ENCODE results near the gene NOXA1. TPM values are rescaled to one million over a fixed set of nuclear protein-coding genes. Genes with fewer than 3 reads are reported as not detected.
A peak's percentile ranks its signal among the peaks of the same experiment; 100 is the strongest.

NOXA1 gene
- polyA plus RNA-seq, 6 donors from 2014 or later, result 1.3 to 2.3 (median 1.6) TPM; not detected in 1

GRCh38 chr9:137456061-137456863 is 33.1 kb downstream of the NOXA1 start:
- Mint-ChIP-seq H3K9me3 (peaks cover 0 to 1% (median 0%) of the 10 kb centered on the region in 7 donors), H3K27me3 (no peaks in the 10 kb centered on the region), H3K4me1 (peaks cover 22 to 25% (median 23%) of the 10 kb centered on the region in 3 donors), H3K27ac (peak overlapping the region in 2 of 6 donors; percentile 78 to 82), H3K36me3 (no peaks in the 10 kb centered on the region), H3K4me3 (peak overlapping the region in 6 of 8 donors; percentile 18 to 76 (median 56))
- ATAC-seq (ENCODE audit: low read depth in 2 of 2) (no peak), DNase-seq (no peak)

GRCh38 chr9:137456864-137457405 is 33.7 kb downstream of the NOXA1 start:
- Mint-ChIP-seq H3K27ac (peak overlapping the region in 1 of 6 donors; percentile 41), H3K9me3 (peaks cover 0 to 1% (median 0%) of the 10 kb centered on the region in 7 donors), H3K4me1 (peaks cover 17 to 23% (median 21%) of the 10 kb centered on the region in 3 donors), H3K27me3 (no peaks in the 10 kb centered on the region), H3K36me3 (no peaks in the 10 kb centered on the region), H3K4me3 (peak overlapping the region in 3 of 8 donors; percentile 18 to 76 (median 67))
- DNase-seq, result no peak
- no peak for ATAC-seq (ENCODE audit: low read depth in 2 of 2)

- peak overlapping the region in 1 of 6 donors; percentile 56 for H3K27ac Mint-ChIP-seq
- H3K9me3 Mint-ChIP-seq, result no peaks in the 10 kb centered on the region
These were observed 34.4 kb downstream of the NOXA1 start for GRCh38 chr9:137457406-137458193.

GRCh38 chr9:137458194-137459151 is 35.3 kb downstream of the NOXA1 start:
- DNase-seq, result no peak
- H3K4me3 Mint-ChIP-seq, result peak overlapping the region in 4 of 8 donors; percentile 20 to 63 (median 56)
- H3K27ac Mint-ChIP-seq, result no peak overlapping the region
- H3K4me1 Mint-ChIP-seq, result peaks cover 12 to 23% (median 23%) of the 10 kb centered on the region in 3 donors
- H3K27me3 Mint-ChIP-seq, result no peaks in the 10 kb centered on the region
- no peaks in the 10 kb centered on the region for H3K9me3 Mint-ChIP-seq
- ATAC-seq (ENCODE audit: low read depth in 2 of 2), result peak; percentile 5 to 9
- no peaks in the 10 kb centered on the region for H3K36me3 Mint-ChIP-seq

More at GRCh38 chr9:137457406-137458193, 34.4 kb downstream of the NOXA1 start:
- H3K4me1 Mint-ChIP-seq, result peaks cover 12 to 23% (median 17%) of the 10 kb centered on the region in 3 donors
- ATAC-seq (ENCODE audit: low read depth in 2 of 2) (no peak), DNase-seq (no peak)
- H3K4me3 Mint-ChIP-seq, result peak overlapping the region; percentile 21 to 81 (median 68)
- H3K36me3 Mint-ChIP-seq, result no peaks in the 10 kb centered on the region
- no peaks in the 10 kb centered on the region for H3K27me3 Mint-ChIP-seq

GRCh38 chr9:137459152-137459600 is 36.0 kb downstream of the NOXA1 start, which contains the start of gene NSMF:
NSMF (minus strand) TSS chr9:137459334; CDS start chr9:137459102, 232 bp downstream.
- peaks cover 12 to 22% (median 19%) of the 10 kb centered on the region in 3 donors for H3K4me1 Mint-ChIP-seq
- H3K27ac Mint-ChIP-seq, result peak within 1 kb of the TSS; percentile 61 to 92 (median 88)
- H3K27me3 Mint-ChIP-seq, result no peaks in the 10 kb centered on the region
- DNase-seq, result peak; percentile 96
- no peaks in the 10 kb centered on the region for H3K36me3 Mint-ChIP-seq
- H3K4me3 Mint-ChIP-seq, result peak within 1 kb of the TSS; percentile 44 to 84 (median 64)
- ATAC-seq (ENCODE audit: low read depth in 2 of 2), result peak; percentile 45 to 57
- no peaks in the 10 kb centered on the region for H3K9me3 Mint-ChIP-seq

- Mint-ChIP-seq H3K36me3 (no peaks in the 10 kb centered on the region), H3K27me3 (no peaks in the 10 kb centered on the region), H3K9me3 (no peaks in the 10 kb centered on the region), H3K4me3 (peak overlapping the region; percentile 44 to 84 (median 68)), H3K27ac (peak overlapping the region; percentile 61 to 92 (median 88)), H3K4me1 (peaks cover 6 to 16% (median 16%) of the 10 kb centered on the region in 3 donors)
- DNase-seq (no peak), ATAC-seq (ENCODE audit: low read depth in 2 of 2) (no peak)
These were observed 36.6 kb downstream of the NOXA1 start for GRCh38 chr9:137459601-137460362.

GRCh38 chr9:137460363-137461315 is 37.4 kb downstream of the NOXA1 start:
- no peaks in the 10 kb centered on the region for H3K27me3 Mint-ChIP-seq
- peak overlapping the region in 7 of 8 donors; percentile 25 to 84 (median 43) for H3K4me3 Mint-ChIP-seq
- no peaks in the 10 kb centered on the region for H3K9me3 Mint-ChIP-seq
- H3K4me1 Mint-ChIP-seq, result peaks cover 4 to 16% (median 11%) of the 10 kb centered on the region in 3 donors
- no peak for ATAC-seq (ENCODE audit: low read depth in 2 of 2)
- DNase-seq, result no peak
- peak overlapping the region in 5 of 6 donors; percentile 42 to 92 (median 61) for H3K27ac Mint-ChIP-seq
- H3K36me3 Mint-ChIP-seq, result no peaks in the 10 kb centered on the region

- peaks cover 6 to 21% (median 6%) of the 10 kb centered on the region in 3 donors for H3K4me1 Mint-ChIP-seq
- no peaks in the 10 kb centered on the region for H3K36me3 Mint-ChIP-seq
- peak overlapping the region in 5 of 6 donors; percentile 42 to 97 (median 86) for H3K27ac Mint-ChIP-seq
- no peaks in the 10 kb centered on the region for H3K9me3 Mint-ChIP-seq
- H3K27me3 Mint-ChIP-seq, result no peaks in the 10 kb centered on the region
- DNase-seq, result no peak
- H3K4me3 Mint-ChIP-seq, result peak overlapping the region in 4 of 8 donors; percentile 43 to 84 (median 62)
- ATAC-seq (ENCODE audit: low read depth in 2 of 2), result no peak
These were observed 38.1 kb downstream of the NOXA1 start for GRCh38 chr9:137461316-137461662.

GRCh38 chr9:137461663-137462395 is 38.6 kb downstream of the NOXA1 start:
- Mint-ChIP-seq H3K4me1 (peaks cover 6 to 21% (median 8%) of the 10 kb centered on the region in 3 donors), H3K4me3 (peak overlapping the region; percentile 65 to 89 (median 75)), H3K9me3 (no peaks in the 10 kb centered on the region), H3K27me3 (no peaks in the 10 kb centered on the region), H3K36me3 (no peaks in the 10 kb centered on the region), H3K27ac (peak overlapping the region; percentile 86 to 97 (median 96))
- DNase-seq, result peak; percentile 97
- peak; percentile 81 to 87 for ATAC-seq (ENCODE audit: low read depth in 2 of 2)

- Mint-ChIP-seq H3K9me3 (no peaks in the 10 kb centered on the region), H3K4me1 (peaks cover 6 to 21% (median 8%) of the 10 kb centered on the region in 3 donors), H3K27ac (peak overlapping the region; percentile 53 to 96 (median 87)), H3K4me3 (peak overlapping the region in 7 of 8 donors; percentile 61 to 89 (median 79)), H3K36me3 (no peaks in the 10 kb centered on the region), H3K27me3 (no peaks in the 10 kb centered on the region)
- ATAC-seq (ENCODE audit: low read depth in 2 of 2) (no peak), DNase-seq (no peak)
These were observed 39.3 kb downstream of the NOXA1 start for GRCh38 chr9:137462396-137462985.

Data from naive B cell (primary cell).